NCI-H1417 treated with DMSO at 0.1 percent for 48 hours (cell line): Measurements from ENCODE around the gene TMEM231.

ENCODE experiments used
- DNase-seq: peaks from one replicate; lab custom pipeline; 2025; lab: John Stamatoyannopoulos, UW

The TMEM231 gene

DNA sequence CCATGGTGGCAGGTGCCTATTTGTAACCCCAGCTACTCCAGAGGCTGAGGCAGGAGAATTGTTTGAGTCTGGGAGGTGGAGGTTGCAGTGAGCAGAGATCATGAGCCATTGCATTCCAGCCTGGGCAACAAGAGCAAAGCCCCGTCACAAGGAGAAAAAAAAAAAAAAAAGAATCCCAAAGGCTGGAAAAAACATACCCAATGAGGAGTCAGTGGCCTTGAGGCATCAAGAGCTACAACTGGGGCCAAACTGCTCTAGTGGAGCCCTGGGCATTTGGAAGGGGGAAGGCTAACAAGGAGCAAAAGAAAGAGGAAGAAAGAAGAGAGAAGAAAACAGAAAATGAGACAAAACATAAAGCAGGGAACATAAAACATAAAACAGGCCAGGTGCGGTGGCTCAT is 67.7 kb downstream of the TMEM231 start:
- DNase-seq = no peak
